Measurements from ENCODE around the gene OTUB2.

DNA sequence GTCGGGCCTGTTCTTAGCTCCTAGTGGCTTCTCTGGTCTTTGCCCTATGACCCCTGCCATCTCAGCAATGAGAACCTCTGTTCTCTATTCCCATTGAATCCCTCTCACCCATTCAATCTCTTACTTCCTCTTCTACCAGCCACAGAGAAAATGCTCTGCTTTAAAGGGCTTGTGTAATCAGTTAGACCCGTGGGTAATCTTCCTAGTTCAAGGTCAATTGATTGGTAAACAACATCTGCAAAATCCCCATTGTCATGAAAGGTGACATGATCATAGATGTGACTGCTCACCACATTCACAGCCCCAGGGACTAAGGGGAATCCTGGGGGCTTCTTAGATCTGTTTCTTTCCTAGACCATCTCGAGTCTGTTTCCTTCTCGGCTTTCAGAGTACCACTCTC, 36.2 kb upstream of the OTUB2 start:
- no peak for TF ChIP-seq POLR2A (IDR thresholded peaks at IDR 0.05)
- TF ChIP-seq, protein P1, sequence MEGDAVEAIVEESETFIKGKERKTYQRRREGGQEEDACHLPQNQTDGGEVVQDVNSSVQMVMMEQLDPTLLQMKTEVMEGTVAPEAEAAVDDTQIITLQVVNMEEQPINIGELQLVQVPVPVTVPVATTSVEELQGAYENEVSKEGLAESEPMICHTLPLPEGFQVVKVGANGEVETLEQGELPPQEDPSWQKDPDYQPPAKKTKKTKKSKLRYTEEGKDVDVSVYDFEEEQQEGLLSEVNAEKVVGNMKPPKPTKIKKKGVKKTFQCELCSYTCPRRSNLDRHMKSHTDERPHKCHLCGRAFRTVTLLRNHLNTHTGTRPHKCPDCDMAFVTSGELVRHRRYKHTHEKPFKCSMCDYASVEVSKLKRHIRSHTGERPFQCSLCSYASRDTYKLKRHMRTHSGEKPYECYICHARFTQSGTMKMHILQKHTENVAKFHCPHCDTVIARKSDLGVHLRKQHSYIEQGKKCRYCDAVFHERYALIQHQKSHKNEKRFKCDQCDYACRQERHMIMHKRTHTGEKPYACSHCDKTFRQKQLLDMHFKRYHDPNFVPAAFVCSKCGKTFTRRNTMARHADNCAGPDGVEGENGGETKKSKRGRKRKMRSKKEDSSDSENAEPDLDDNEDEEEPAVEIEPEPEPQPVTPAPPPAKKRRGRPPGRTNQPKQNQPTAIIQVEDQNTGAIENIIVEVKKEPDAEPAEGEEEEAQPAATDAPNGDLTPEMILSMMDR (IDR thresholded peaks at IDR 0.05) = no peak
- TF ChIP-seq EP300 (IDR thresholded peaks at IDR 0.05) = no peak
- TF ChIP-seq POLR2AphosphoS5 (IDR thresholded peaks at IDR 0.05) = no peak
